HG03066 (cell line): ENCODE data around the gene CTR9.

Experiments
- ATAC-seq: cut with Tn5 transposase; IDR thresholded peaks from one replicate; pipeline ENCODE4 v1.9.1; 2021; ENCODE audit warnings: low read depth; ENCODE audit not compliant: unreplicated experiment

CTR9 gene

GRCh38 chr11:10742460-10743208 is 8.4 kb upstream of the CTR9 start:
- no peak for ATAC-seq

DNA sequence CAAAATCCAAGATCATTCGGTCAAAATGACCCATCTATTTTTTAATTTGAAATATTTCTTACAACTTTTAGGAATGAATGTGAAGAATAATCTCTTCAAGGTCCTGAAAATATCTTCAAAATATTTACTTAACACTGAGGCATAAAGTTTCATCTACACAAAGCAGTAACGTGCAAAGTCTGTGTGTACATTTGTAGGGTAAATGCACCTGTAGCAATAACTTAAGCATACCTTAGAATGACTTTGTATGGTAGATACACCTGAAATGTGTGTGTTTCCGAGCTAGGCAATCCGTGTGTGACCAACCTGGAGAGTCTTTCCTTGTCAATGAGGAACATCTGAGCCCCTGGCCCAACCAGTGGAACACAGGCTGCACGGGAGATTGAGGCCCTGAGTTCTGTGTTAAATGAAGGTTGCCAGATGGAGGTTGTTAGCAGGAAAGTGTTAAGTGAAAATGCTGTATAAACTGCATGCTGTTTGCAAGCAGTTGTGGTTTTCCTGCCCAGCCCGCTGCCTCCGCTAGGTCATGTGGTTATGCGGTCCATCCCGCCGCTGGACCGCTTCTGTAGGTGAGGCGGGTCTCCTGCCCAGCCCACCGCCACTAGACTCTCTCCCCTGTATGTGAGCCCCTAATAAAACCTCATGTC is 7.6 kb upstream of the CTR9 start:
- no peak for ATAC-seq

DNA sequence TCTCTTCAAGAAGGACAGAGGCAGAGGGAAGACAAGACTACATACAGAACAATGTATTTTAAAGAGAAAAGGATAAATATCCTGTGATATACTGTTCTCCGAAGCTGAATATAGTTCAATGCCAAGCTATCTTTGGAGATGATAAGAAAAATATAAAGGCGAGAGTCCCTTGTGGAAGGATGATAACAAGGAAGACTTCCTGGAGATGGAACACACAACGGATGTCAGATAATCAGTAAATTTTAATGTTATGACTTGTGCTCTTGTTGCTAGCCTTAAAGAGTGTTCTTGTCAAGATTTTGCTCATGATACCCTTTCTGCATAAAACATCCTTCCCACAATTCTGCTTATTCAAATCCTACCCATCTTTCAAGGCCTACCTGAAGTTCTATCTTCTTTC is 6.8 kb upstream of the CTR9 start:
- no peak for ATAC-seq

DNA sequence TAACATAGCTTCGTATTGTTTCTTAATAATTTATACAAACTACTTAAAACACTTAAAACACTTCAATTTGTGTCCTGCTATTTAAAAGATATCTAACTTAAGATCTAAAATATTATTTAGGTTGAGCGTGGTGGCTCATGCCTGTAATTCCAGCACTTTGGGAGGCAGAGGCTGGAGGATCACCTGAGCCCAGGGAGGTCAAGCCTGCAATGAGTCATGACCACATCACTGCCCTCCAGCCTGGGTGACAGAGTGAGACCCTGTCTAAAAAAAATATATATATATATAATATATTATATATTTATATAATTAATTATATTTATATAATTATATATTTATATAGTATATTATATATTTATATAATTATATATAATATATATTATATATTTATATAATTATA is 4.2 kb upstream of the CTR9 start:
- no peak for ATAC-seq

- ATAC-seq, result no peak
Measured at GRCh38 chr11:10747733-10748132, 3.3 kb upstream of the CTR9 start.

DNA sequence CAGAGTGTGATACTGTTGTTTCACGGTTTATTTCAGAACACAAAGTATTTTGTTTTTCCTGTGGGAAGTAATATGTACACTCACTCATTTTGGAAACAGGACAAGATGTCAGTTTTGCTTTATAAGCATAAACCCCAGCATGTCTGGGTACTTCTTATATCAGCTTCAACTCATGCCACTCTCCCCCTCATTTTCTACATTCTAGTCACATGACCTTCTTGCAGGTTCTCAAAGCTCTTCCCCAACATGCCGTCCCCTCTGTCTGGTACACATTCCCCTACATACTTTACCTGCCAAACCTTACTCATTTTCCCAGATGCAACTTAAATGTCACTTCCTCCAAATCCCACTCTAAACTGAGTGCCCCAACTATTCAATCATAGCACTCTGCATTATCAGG is 1.6 kb upstream of the CTR9 start:
- ATAC-seq, result no peak

DNA sequence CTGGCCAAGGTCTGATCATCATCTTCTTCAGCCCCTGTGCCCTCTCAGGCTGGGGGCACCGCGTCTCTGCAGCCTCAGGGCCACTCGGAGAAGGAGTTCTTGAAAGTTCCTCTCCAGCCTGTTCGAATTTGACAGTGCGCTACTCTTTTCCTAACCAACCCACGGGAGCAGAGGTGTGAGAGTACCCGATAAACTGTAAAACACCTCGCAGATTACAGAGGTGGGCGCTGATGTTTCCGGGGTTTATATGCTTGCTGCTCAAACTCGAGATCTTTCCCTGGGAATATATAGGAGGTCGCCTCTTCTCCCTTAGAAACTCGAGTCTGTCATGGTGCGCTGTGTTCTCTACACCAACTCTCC is 515 bp downstream of the CTR9 start:
- peak; percentile 12 for ATAC-seq

GRCh38 chr11:10752061-10752460 is 1.0 kb downstream of the CTR9 start:
- no peak for ATAC-seq

DNA sequence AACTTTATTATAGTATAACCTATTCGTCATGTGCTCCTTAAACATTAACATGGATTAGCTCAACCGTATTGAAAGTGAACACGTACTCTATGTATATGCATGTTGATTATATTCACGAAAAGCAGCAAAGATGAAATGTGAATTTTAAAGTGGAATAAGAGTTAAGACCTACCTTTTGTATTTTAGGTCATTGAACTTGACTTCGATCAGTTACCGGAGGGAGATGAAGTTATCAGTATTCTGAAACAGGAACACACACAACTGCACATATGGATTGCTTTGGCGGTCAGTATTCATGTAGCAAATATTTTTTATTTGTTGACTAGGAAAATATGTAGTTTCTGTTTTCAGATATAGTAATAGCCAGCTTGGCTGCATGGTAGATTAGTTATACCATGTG is 1.4 kb downstream of the CTR9 start:
- no peak for ATAC-seq

GRCh38 chr11:10758957-10759356 is 7.9 kb downstream of the CTR9 start:
- ATAC-seq, result no peak

GRCh38 chr11:10761085-10761698 is 10.1 kb downstream of the CTR9 start:
- no peak for ATAC-seq

GRCh38 chr11:10762185-10762584 is 11.1 kb downstream of the CTR9 start:
- peak; percentile 90 for ATAC-seq

- ATAC-seq, result no peak
Measured at GRCh38 chr11:10762913-10763421, 11.9 kb downstream of the CTR9 start.

- no peak for ATAC-seq
Measured at GRCh38 chr11:10763766-10764165, 12.7 kb downstream of the CTR9 start.

DNA sequence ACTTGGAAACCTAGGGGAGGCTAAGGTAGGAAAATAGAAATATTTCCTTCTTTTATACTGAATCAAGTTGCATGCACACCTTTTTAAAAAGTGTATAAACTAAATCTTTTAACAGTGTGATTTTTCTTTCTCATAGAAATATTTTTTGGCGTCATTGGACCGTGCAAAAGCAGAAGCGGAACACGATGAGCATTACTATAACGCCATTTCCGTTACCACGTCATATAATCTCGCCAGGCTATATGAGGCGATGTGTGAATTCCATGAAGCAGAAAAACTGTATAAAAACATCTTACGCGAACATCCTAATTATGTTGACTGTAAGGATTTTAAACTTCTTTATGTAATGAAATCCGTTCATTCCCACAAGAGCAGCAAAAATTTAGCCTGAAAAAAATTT is 13.4 kb downstream of the CTR9 start:
- ATAC-seq, result no peak

DNA sequence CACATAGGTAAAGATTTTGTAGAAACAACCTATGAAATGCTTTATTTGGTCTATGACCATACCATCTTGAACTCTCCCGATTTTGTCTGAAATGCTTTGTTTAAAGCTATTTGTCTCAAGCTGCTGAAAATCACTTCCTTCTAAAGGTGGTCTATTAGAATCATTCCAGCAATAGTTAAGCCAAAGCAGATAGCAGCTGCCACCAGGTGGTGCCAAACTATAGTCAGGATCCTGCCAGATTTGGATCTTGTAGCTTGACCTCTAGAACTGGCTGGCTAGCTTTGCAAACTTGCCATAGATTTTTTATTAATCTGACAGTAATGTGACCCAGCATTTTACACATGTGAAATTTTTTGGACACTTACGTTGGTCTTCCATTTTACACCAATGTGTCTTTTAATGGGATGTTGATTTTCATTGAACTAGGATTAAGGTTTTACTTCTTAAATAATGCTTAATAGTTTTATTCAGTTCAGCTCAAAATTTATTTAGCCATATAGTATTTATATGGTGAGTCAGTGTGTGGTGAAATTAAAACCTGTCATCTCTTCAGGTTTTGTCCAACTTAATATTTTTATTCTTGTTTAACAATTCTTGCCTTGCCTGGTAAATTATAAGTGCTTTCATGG is 19.7 kb downstream of the CTR9 start:
- no peak for ATAC-seq

DNA sequence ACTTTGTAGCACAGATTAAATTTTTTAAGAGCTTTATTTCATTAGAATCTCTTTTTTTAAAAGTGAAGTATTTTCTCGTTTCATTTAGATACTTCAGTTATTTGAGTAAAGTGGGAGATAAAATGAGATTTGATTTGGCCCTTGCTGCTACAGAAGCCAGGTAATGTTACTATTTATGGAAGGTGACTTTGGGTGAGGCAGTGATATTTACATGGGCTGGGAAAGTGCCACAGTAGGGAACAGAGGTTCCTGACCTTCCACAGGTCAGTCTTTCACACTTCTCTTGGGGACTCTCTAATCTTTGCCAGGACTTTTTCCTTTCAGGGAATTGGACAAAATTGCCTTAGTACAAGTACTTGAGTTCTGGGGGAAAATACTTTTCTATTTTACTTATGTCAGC is 20.4 kb downstream of the CTR9 start:
- ATAC-seq, result no peak

DNA sequence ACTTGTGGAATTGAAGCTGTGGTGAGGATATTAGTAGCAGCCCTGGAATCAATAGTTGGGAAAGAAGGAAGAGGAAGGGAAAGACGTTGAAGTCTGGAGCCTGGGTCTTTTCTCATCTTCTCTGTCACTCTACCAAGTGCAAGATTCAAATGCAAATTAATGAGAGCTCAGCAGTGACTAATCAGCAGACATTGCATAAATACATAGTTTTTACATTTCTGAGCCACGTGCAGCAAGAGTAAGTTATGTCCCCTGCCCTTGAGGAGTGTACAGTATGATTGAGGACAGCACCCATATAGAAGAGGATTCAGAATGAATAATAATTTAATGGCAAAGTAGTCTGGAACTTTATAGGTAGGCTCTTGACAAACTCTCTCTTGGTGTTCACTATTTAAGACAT is 23.8 kb downstream of the CTR9 start:
- ATAC-seq, result no peak

DNA sequence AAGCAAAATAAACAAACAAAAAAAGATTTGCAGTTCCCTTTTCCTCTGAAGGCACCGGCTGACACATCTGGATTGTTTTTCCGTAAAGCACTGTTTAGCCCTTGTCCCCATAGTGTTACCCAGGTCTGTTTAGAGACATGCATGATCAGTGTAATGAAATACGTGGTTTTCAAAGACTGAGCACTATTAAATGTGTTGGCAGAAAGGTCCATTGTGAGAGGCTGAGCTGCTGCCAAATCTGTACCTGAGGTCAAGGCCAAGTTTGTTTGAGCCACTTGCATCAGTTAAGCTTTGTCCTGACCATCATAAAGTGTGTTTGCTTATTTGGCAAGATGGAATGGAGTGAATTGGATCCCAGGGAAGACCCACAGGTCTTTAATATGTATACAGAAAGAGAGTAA is 26.3 kb downstream of the CTR9 start:
- ATAC-seq, result no peak

- ATAC-seq, result no peak
Measured at GRCh38 chr11:10777806-10778205, 26.8 kb downstream of the CTR9 start.

- ATAC-seq, result no peak
Measured at GRCh38 chr11:10778217-10778970, 27.3 kb downstream of the CTR9 start.
